Myocyte (in vitro differentiated cells): ENCODE results near the gene POLD4. TPM values are rescaled to one million over a fixed set of nuclear protein-coding genes. Genes with fewer than 3 reads are reported as not detected.

Experiments
- DNase-seq: peaks from one replicate; pipeline ENCODE4 v3.0.0-alpha.2; 2012; ENCODE audit warnings: low read depth
- total RNA-seq: library from RNA; depleted of rRNA; stranded (reverse); fragments of >200 nt; gene quantifications from 2 replicates; pipeline ENCODE4 v1.2.3, GENCODE V29; 2014

POLD4 gene
- total RNA-seq, 1 donor from 2014 or later = 105 TPM

- DNase-seq = peak; percentile 70
Measured at GRCh38 chr11:67303132-67303834, 50.1 kb downstream of the POLD4 start, which contains the start of gene SSH3. Gene SSH3 (plus strand): TSS chr11:67303530. CDS start chr11:67303626, 96 bp downstream.

- no peak for DNase-seq
Measured at GRCh38 chr11:67302571-67303131, 50.7 kb downstream of the POLD4 start.

DNA sequence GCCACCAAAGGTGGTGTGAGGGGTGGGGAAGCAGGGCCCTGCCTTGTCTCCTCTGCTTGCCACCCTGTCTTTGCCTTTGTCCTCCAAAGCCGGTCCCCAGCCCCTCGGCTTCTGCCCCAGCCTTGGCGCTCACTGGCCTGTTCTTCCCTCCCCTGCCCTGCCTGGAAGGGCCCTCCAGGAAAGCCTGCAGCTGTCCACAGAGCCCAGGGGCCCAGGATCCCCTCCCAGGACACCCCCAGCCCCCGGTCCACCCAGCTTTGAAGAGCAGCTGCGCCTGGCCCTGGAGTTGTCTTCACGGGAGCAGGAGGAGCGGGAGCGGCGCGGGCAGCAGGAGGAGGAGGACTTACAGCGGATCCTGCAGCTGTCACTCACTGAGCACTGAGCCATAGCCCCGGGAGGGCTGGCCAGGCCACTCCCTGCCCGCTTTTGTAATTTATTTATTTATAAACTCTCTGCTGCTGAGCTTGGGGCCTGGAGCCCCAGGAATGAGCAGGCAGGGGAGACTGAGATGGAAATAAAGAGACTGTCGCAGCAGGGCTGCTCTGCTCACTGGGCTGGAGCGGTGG lies 51.3 kb downstream of the POLD4 start:
- DNase-seq = peak; percentile 95

- DNase-seq = peak; percentile 41
Measured at GRCh38 chr11:67301313-67301921, 51.9 kb downstream of the POLD4 start.

Other genes with a start within 250 kb of the POLD4 start
- 28.4 and 34.6 TPM in 2 replicates for gene KDM2A, start 234.3 kb downstream of the POLD4 start, total RNA-seq
- 101 TPM in 2 replicates for gene GRK2, start 87.1 kb downstream of the POLD4 start, total RNA-seq
- 18.6 and 24.5 TPM in 2 replicates for gene ANKRD13D, start 64.2 kb downstream of the POLD4 start, total RNA-seq
- gene SSH3, start 50.0 kb downstream of the POLD4 start, total RNA-seq = 17.7 and 18.3 TPM in 2 replicates
- 3.3 and 6.8 TPM in 2 replicates for gene CLCF1, start 20.1 kb upstream of the POLD4 start, total RNA-seq
- 5.5 and 8.1 TPM in 2 replicates for gene RAD9A, start 38.4 kb upstream of the POLD4 start, total RNA-seq
- 229 and 241 TPM in 2 replicates for gene PPP1CA, start 48.3 kb upstream of the POLD4 start, total RNA-seq
- not detected in 2 replicates for gene TBC1D10C, start 50.5 kb upstream of the POLD4 start, total RNA-seq
- gene CARNS1, start 62.1 kb upstream of the POLD4 start, total RNA-seq = 49.7 and 83.0 TPM in 2 replicates
- gene RPS6KB2, start 74.9 kb upstream of the POLD4 start, total RNA-seq = 53.3 and 77.4 TPM in 2 replicates
- 0.88 and 0.94 TPM in 2 replicates for gene PTPRCAP, start 84.1 kb upstream of the POLD4 start, total RNA-seq
- gene CORO1B, start 89.9 kb upstream of the POLD4 start, total RNA-seq = 64.5 and 66.9 TPM in 2 replicates
- not detected in 2 replicates for gene GPR152, start 99.2 kb upstream of the POLD4 start, total RNA-seq
- gene CABP4, start 101.8 kb upstream of the POLD4 start, total RNA-seq = 1.7 and 4.9 TPM in 2 replicates
- 62.2 and 144 TPM in 2 replicates for gene TMEM134, start 115.7 kb upstream of the POLD4 start, total RNA-seq
- 47.9 and 56.4 TPM in 2 replicates for gene AIP, start 129.5 kb upstream of the POLD4 start, total RNA-seq
- gene PITPNM1, start 151.8 kb upstream of the POLD4 start, total RNA-seq = 24.8 and 34.6 TPM in 2 replicates
- gene CDK2AP2, start 154.6 kb upstream of the POLD4 start, total RNA-seq = 31.2 and 48.4 TPM in 2 replicates
- gene CABP2, start 169.9 kb upstream of the POLD4 start, total RNA-seq = not detected in 2 replicates
- gene GSTP1, start 230.3 kb upstream of the POLD4 start, total RNA-seq = 152 and 246 TPM in 2 replicates